ENCODE data around the gene SMIM15. TPM values are rescaled to one million over a fixed set of nuclear protein-coding genes. Genes with fewer than 3 reads are reported as not detected.

Gene SMIM15
- total and polyA plus RNA-seq, 10 of the 15 experiments (the other 5 are each of a cell fraction or from before 2014, with no cell fraction given), result 13.8 to 83.3 (median 53.9) TPM

DNA sequence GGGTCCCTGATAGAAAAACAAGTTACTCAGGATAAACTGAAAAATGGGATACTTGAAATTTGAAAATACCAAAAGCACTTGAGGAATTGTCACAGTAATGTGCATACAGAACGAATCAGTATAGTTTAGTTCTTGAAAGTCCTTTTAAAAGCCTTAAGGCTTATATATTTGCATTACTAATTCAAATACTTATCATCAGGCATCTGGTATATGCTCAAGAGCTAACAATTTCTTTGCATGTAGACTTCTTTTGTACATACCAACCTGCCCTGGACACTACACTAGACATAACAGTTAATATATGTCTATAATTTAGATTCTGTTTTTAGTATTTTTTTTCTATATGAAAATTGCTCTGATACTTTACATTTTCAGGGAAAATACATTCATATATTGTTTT is 43.2 kb downstream of the SMIM15 start:
- Histone ChIP-seq H3K79me2 (ENCODE audit: control insufficient read depth, insufficient read depth, low read length) (no peaks in the 10 kb centered on the region), H3K9ac (ENCODE audit: control insufficient read depth, insufficient read depth, low read length) (no peak overlapping the region), H3K4me1 (ENCODE audit: control insufficient read depth, insufficient read depth, low read length) (no peaks in the 10 kb centered on the region), H3K4me2 (ENCODE audit: control insufficient read depth, insufficient read depth) (no peak overlapping the region), H4K20me1 (ENCODE audit: control insufficient read depth, insufficient read depth) (no peaks in the 10 kb centered on the region), H3K36me3 (ENCODE audit: control insufficient read depth in 2 of 2, insufficient read depth in 2 of 2, low read length in 1 of 2) (no peaks in the 10 kb centered on the region), H2AFZ (ENCODE audit: control insufficient read depth, low read depth, low read length) (no peak overlapping the region), H3K27me3 (replicated peaks in 1 of 2; ENCODE audit: control insufficient read depth in 2 of 2, insufficient read depth in 2 of 2, low read length in 1 of 2) (no peaks in the 10 kb centered on the region), H3K9me3 (replicated peaks; ENCODE audit: control insufficient read depth, insufficient read depth, low read length) (peaks cover 2% of the 10 kb centered on the region; the same call in 2 of the 3 replicates), H3K4me3 (no peak overlapping the region), H3K27ac (ENCODE audit: control insufficient read depth, insufficient read depth) (no peak overlapping the region)
- intact Hi-C loops (cut with micrococcal nuclease; ENCODE audit: unreplicated experiment) (no loop called here), in situ Hi-C loops (cut with MboI) (no loop called here)
- BruUV-seq (replicated peaks), result no TSS peak
- DNase-seq (ENCODE audit: low read depth, low spot score) (no peak), FAIRE-seq (no peak), ATAC-seq (no peak)
- POLR2A ChIA-PET, result no interaction called here
- CTCF ChIA-PET, result no interaction called here
- RAD21 ChIA-PET (ENCODE audit: unreplicated experiment), result no interaction called here
- WGBS (ENCODE audit: insufficient coverage, insufficient replicate concordance, low lambda C conversion rate, missing lambda C conversion rate), result 38% methylated on average over 1 of the region's 1 CpG
- SMC1A ChIA-PET (ENCODE audit: uncharacterized antibody, unreplicated experiment), result interaction anchor here (1.0 kb wide), 1 partner anchor 25 kb away, joined by 3 read pairs; no protein-coding TSS in a partner anchor
- TF ChIP-seq KDM1A (IDR thresholded peaks at IDR 0.05; ENCODE audit: borderline replicate concordance) (no peak), EP300 (IDR thresholded peaks at IDR 0.05; ENCODE audit: borderline replicate concordance in 1 of 2, control insufficient read depth in 1 of 2, low read depth in 2 of 2, low read length in 2 of 2) (no peak), POLR2A (IDR thresholded peaks at IDR 0.05; ENCODE audit: low read depth, low read length) (no peak), CBX5 (IDR thresholded peaks at IDR 0.05; ENCODE audit: low read depth) (no peak), ESRRA (IDR thresholded peaks at IDR 0.05; ENCODE audit: low read length) (no peak), CREB1 (IDR thresholded peaks at IDR 0.05; ENCODE audit: low read depth) (no peak), RUNX3 (IDR thresholded peaks at IDR 0.05; ENCODE audit: low read length) (no peak), YY1 (IDR thresholded peaks at IDR 0.05; ENCODE audit: low read depth, low read length) (no peak), GATAD2B (conservative IDR thresholded peaks at IDR 0.05; ENCODE audit: low read depth) (no peak), HCFC1 (IDR thresholded peaks at IDR 0.05; ENCODE audit: low read length) (no peak), JUND (IDR thresholded peaks at IDR 0.05; ENCODE audit: low read depth, low read length) (no peak)
- TF ChIP-seq, protein P1, sequence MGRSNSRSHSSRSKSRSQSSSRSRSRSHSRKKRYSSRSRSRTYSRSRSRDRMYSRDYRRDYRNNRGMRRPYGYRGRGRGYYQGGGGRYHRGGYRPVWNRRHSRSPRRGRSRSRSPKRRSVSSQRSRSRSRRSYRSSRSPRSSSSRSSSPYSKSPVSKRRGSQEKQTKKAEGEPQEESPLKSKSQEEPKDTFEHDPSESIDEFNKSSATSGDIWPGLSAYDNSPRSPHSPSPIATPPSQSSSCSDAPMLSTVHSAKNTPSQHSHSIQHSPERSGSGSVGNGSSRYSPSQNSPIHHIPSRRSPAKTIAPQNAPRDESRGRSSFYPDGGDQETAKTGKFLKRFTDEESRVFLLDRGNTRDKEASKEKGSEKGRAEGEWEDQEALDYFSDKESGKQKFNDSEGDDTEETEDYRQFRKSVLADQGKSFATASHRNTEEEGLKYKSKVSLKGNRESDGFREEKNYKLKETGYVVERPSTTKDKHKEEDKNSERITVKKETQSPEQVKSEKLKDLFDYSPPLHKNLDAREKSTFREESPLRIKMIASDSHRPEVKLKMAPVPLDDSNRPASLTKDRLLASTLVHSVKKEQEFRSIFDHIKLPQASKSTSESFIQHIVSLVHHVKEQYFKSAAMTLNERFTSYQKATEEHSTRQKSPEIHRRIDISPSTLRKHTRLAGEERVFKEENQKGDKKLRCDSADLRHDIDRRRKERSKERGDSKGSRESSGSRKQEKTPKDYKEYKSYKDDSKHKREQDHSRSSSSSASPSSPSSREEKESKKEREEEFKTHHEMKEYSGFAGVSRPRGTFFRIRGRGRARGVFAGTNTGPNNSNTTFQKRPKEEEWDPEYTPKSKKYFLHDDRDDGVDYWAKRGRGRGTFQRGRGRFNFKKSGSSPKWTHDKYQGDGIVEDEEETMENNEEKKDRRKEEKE (IDR thresholded peaks at IDR 0.05), result no peak
- TF ChIP-seq, protein P2, sequence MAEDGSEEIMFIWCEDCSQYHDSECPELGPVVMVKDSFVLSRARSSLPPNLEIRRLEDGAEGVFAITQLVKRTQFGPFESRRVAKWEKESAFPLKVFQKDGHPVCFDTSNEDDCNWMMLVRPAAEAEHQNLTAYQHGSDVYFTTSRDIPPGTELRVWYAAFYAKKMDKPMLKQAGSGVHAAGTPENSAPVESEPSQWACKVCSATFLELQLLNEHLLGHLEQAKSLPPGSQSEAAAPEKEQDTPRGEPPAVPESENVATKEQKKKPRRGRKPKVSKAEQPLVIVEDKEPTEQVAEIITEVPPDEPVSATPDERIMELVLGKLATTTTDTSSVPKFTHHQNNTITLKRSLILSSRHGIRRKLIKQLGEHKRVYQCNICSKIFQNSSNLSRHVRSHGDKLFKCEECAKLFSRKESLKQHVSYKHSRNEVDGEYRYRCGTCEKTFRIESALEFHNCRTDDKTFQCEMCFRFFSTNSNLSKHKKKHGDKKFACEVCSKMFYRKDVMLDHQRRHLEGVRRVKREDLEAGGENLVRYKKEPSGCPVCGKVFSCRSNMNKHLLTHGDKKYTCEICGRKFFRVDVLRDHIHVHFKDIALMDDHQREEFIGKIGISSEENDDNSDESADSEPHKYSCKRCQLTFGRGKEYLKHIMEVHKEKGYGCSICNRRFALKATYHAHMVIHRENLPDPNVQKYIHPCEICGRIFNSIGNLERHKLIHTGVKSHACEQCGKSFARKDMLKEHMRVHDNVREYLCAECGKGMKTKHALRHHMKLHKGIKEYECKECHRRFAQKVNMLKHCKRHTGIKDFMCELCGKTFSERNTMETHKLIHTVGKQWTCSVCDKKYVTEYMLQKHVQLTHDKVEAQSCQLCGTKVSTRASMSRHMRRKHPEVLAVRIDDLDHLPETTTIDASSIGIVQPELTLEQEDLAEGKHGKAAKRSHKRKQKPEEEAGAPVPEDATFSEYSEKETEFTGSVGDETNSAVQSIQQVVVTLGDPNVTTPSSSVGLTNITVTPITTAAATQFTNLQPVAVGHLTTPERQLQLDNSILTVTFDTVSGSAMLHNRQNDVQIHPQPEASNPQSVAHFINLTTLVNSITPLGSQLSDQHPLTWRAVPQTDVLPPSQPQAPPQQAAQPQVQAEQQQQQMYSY (CRISPR knock-in tag; IDR thresholded peaks at IDR 0.05), result no peak
- TF ChIP-seq, protein P3, sequence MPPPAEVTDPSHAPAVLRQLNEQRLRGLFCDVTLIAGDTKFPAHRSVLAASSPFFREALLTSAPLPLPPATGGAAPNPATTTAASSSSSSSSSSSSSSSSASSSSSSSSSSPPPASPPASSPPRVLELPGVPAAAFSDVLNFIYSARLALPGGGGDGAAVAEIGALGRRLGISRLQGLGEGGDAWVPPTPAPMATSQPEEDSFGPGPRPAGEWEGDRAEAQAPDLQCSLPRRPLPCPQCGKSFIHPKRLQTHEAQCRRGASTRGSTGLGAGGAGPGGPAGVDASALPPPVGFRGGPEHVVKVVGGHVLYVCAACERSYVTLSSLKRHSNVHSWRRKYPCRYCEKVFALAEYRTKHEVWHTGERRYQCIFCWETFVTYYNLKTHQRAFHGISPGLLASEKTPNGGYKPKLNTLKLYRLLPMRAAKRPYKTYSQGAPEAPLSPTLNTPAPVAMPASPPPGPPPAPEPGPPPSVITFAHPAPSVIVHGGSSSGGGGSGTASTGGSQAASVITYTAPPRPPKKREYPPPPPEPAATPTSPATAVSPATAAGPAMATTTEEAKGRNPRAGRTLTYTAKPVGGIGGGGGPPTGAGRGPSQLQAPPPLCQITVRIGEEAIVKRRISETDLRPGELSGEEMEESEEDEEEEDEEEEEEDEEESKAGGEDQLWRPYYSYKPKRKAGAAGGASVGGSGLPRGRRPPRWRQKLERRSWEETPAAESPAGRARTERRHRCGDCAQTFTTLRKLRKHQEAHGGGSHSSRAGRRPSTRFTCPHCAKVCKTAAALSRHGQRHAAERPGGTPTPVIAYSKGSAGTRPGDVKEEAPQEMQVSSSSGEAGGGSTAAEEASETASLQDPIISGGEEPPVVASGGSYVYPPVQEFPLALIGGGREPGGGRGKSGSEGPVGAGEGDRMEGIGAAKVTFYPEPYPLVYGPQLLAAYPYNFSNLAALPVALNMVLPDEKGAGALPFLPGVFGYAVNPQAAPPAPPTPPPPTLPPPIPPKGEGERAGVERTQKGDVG (CRISPR knock-in tag; IDR thresholded peaks at IDR 0.05), result no peak

All from GM12878 (cell line).